Pancreas (tissue), 10 donors: ENCODE measurements around the gene ROR1. TPM values are rescaled to one million over a fixed set of nuclear protein-coding genes. Genes with fewer than 3 reads are reported as not detected.

Experiments used
- ATAC-seq, 4 donors: fragments of 200-7000 bp; cut with Tn5 transposase; one replicate each; pipeline versions ENCODE4 v1.8.0 to v1.9.1; 2020; ENCODE audit warnings: mild to moderate bottlenecking in 4 of 4, moderate library complexity in 4 of 4
- DNase-seq, 6 donors: peaks; one replicate each; pipeline ENCODE4 v3.0.0-alpha.2; 2020
- FAIRE-seq: peaks from 2 replicates; lab custom pipeline; 2012; peaks lifted over from hg19 to GRCh38; lab: Jason Lieb, UNC
- H3K27ac ChIP-seq, 4 donors: fragments of 200-600 bp; sonication (generic); 1 replicate in 3 of 4; 2 replicates in 1 of 4; pipeline versions ENCODE4 v1.5.0 to v1.8.0; 2020
- H3K27me3 ChIP-seq, 4 donors: fragments of 200-600 bp; one replicate each; pipeline ENCODE4 v1.8.0; 2021
- H3K36me3 ChIP-seq, 3 donors: fragments of 200-600 bp; sonication (generic) in 1 of 3; one replicate each; pipeline versions ENCODE4 v1.5.0 to v1.8.0; 2020 to 2021
- H3K4me1 ChIP-seq, 3 donors: fragments of 200-600 bp; one replicate each; pipeline ENCODE4 v1.8.0; 2021
- H3K4me3 ChIP-seq, 4 donors: fragments of 200-600 bp; sonication (generic) in 2 of 4; one replicate each; pipeline versions ENCODE4 v1.5.0 to v1.8.0; 2020 to 2021
- H3K9me3 ChIP-seq, 4 donors: fragments of 200-600 bp; one replicate each; pipeline ENCODE4 v1.8.0; 2021
- WGBS, 2 donors: extraction: QIAGEN DNeasy Blood & Tissue Kit; methylation state at CpG; one replicate each; pipeline ENCODE4 v1.1.7; 2013; 5-methylcytosine and 5-hydroxymethylcytosine counted together
- intact Hi-C, 3 donors: fragments of 100-400 bp; cut with DNase I; formaldehyde crosslinking; loops; one replicate each; pipeline versions ENCODE4 v1.11.1 to v1.14.2; 2022
- polyA plus RNA-seq, 2 donors: library from polyadenylated mRNA; stranded (reverse); fragments of 200-250 nt; gene quantifications; one replicate each; pipeline ENCODE4 v1.2.3, GENCODE V29; 2013
- total RNA-seq, 6 donors: library from RNA; stranded (reverse); fragmentation: NEBNext Ultra II Directional in 4 of 6; extraction: Animal tissue kit (Norgen Biotek cat#: 25700) in 4 of 6; gene quantifications; one replicate each; pipeline versions ENCODE4 v1.2.1 to v1.2.4, GENCODE V29; 2021 to 2023
- TF ChIP-seq, protein P1 (sequence below), 4 donors: fragments of 200-600 bp; sonication (generic) in 3 of 4; IDR thresholded peaks; one replicate each; pipeline versions ENCODE4 v1.5.0 to v1.8.0; 2021; ENCODE audit warnings: antibody characterized with exemption in 4 of 4
- donor health status: healthy with polysubstance abuse.
- donor health status: DM: no; HTN: no; CAD: no; lungs with moderate emphysema.
- donor health status: DM: no; HTN: no; CAD: no.
- donor health status: control.
- donor health status: control.
- donor health status: Bipolar disorder and iron deficiency.
- donor health status: DM: yes; HTN: yes; CAD: no.
- donor health status: DM: no; HTN: no; CAD: no.
- donor health status: DM: no; HTN: no; CAD: no.
- donor health status: DM: yes; HTN: yes; CAD: no.

Gene ROR1
- total and polyA plus RNA-seq, 8 donors = 1.3 to 18.5 (median 7.3) TPM

DNA sequence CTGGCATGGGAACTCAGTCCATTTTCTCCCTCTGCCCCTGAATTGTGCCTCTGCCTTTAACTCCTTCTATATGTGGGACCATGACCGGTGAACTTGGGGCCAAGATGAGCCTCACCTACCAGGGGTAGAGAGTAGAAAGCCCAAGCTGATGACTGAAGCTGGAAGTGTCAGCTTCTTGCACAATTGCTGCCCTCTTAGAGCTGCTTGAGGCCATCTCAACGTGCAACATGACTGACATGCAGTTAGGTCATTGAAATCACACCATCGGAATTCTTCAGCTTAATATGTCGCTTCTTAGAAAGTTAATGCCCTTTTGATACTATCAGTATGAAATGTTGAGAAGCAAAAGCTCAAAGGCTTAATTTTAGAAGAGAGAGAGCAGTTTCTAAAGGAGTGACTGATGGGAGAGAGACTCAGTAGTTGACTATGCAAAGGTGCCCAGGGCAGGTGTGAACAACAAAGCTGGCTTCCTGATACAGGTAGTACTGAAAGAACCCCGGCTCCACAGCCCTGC is 340.3 kb downstream of the ROR1 start:
- Histone ChIP-seq H3K4me1 (no peaks in the 10 kb centered on the region), H3K27ac (no peak overlapping the region), H3K9me3 (no peaks in the 10 kb centered on the region), H3K36me3 (no peaks in the 10 kb centered on the region), H3K27me3 (no peaks in the 10 kb centered on the region), H3K4me3 (no peak overlapping the region)
- no peak for FAIRE-seq
- ATAC-seq = no peak
- 87 to 89% methylated on average over 5 of the region's 5 CpGs for WGBS, 2 donors
- DNase-seq = no peak
- TF ChIP-seq, protein P1, sequence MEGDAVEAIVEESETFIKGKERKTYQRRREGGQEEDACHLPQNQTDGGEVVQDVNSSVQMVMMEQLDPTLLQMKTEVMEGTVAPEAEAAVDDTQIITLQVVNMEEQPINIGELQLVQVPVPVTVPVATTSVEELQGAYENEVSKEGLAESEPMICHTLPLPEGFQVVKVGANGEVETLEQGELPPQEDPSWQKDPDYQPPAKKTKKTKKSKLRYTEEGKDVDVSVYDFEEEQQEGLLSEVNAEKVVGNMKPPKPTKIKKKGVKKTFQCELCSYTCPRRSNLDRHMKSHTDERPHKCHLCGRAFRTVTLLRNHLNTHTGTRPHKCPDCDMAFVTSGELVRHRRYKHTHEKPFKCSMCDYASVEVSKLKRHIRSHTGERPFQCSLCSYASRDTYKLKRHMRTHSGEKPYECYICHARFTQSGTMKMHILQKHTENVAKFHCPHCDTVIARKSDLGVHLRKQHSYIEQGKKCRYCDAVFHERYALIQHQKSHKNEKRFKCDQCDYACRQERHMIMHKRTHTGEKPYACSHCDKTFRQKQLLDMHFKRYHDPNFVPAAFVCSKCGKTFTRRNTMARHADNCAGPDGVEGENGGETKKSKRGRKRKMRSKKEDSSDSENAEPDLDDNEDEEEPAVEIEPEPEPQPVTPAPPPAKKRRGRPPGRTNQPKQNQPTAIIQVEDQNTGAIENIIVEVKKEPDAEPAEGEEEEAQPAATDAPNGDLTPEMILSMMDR (IDR thresholded peaks at IDR 0.05) = no peak
- intact Hi-C loops = no loop called here

- Histone ChIP-seq H3K4me1 (no peaks in the 10 kb centered on the region), H3K4me3 (no peak overlapping the region), H3K9me3 (no peaks in the 10 kb centered on the region), H3K27me3 (no peaks in the 10 kb centered on the region), H3K27ac (no peak overlapping the region), H3K36me3 (no peaks in the 10 kb centered on the region)
- FAIRE-seq = no peak
- WGBS, 2 donors = 73 to 78% methylated on average over 5 of the region's 5 CpGs
- intact Hi-C loops = no loop called here
- TF ChIP-seq, protein P1 (IDR thresholded peaks at IDR 0.05) = no peak
- no peak for DNase-seq
- ATAC-seq = no peak
Measured at GRCh38 chr1:64116537-64116936, 342.7 kb downstream of the ROR1 start.

- no peak for DNase-seq
- Histone ChIP-seq H3K27me3 (no peaks in the 10 kb centered on the region), H3K4me3 (no peak overlapping the region), H3K36me3 (no peaks in the 10 kb centered on the region), H3K4me1 (no peaks in the 10 kb centered on the region), H3K9me3 (no peaks in the 10 kb centered on the region), H3K27ac (no peak overlapping the region)
- WGBS, 2 donors = 95% methylated on average over 1 of the region's 1 CpG
- FAIRE-seq = no peak
- no peak for ATAC-seq
- TF ChIP-seq, protein P1 (IDR thresholded peaks at IDR 0.05) = no peak
- intact Hi-C loops = no loop called here
Measured at GRCh38 chr1:64117492-64117891, 343.7 kb downstream of the ROR1 start.

DNA sequence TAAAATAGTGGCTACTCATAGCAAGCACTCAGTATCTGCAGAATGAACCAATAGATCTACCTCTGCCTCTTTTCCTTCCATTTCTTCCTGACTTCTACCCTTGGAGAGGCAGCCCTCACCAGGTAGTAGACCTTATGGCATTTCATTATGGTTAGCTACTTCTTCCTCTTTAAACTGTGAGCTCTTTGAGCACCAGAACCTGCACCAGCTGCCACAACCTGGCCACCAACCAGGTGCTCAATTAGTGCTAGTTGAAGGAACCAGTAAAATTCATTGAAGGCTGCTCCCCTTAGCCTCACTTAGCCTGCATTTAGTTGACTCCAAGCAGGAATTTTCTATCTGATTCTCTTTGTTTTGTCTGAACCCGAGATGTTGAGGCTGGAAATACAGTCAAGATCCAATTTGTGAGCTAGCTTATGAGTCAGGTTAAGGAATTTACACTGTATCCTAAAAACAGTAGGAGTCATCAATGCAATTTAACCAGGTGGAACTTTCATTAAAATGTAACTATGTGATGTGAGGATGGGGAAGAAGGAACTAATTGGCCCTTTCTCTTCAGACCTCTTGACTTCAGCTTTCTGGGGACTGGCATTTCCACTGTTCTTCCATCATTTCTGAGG is 348.1 kb downstream of the ROR1 start:
- ATAC-seq = no peak
- FAIRE-seq = no peak
- Histone ChIP-seq H3K27ac (no peak overlapping the region), H3K36me3 (no peaks in the 10 kb centered on the region), H3K27me3 (no peaks in the 10 kb centered on the region), H3K4me1 (no peaks in the 10 kb centered on the region), H3K9me3 (no peaks in the 10 kb centered on the region), H3K4me3 (no peak overlapping the region)
- TF ChIP-seq, protein P1 (IDR thresholded peaks at IDR 0.05) = no peak
- intact Hi-C loops = no loop called here
- DNase-seq = no peak
- WGBS, 2 donors = 95% methylated on average over 1 of the region's 1 CpG

- ATAC-seq (no peak), DNase-seq (no peak)
- 94 to 96% methylated on average over 3 of the region's 3 CpGs for WGBS, 2 donors
Measured at GRCh38 chr1:64122588-64122987, 348.8 kb downstream of the ROR1 start.

More at GRCh38 chr1:64122588-64122987, 348.8 kb downstream of the ROR1 start:
- no peak for FAIRE-seq
- Histone ChIP-seq H3K4me3 (no peak overlapping the region), H3K27me3 (no peaks in the 10 kb centered on the region), H3K36me3 (no peaks in the 10 kb centered on the region), H3K4me1 (no peaks in the 10 kb centered on the region), H3K27ac (no peak overlapping the region), H3K9me3 (no peaks in the 10 kb centered on the region)
- intact Hi-C loops = no loop called here
- TF ChIP-seq, protein P1 (IDR thresholded peaks at IDR 0.05) = no peak
